Natural killer cell (primary cell): Measurements from ENCODE around the gene PM20D2. TPM values are rescaled to one million over a fixed set of nuclear protein-coding genes. Genes with fewer than 3 reads are reported as not detected.

Source experiments
- ATAC-seq, 3 donors: fragments of 150-1000 bp in 2 of 3; fragments of 200-7000 bp in 1 of 3; cut with Tn5 transposase; 1 replicate in 1 of 3; 2 replicates in 2 of 3; pipeline ENCODE4 v1.10.0; 2021; ENCODE audit warnings: mild to moderate bottlenecking in 2 of 3, moderate library complexity in 2 of 3
- DNase-seq, 2 donors: peaks; one replicate each; pipeline versions ENCODE4 v3.0.0 to v3.0.0-alpha.2; 2013 to 2021; ENCODE audit warnings: mixed read lengths in 1 of 2
- H3K27ac ChIP-seq: one replicate; pipeline ENCODE4 v1.5.1; 2013; ENCODE audit warnings: mild to moderate bottlenecking, low read length
- H3K27me3 ChIP-seq: one replicate; pipeline ENCODE4 v1.6.1; 2013; ENCODE audit warnings: low read length; ENCODE audit not compliant: control insufficient read depth, insufficient read depth
- H3K36me3 ChIP-seq: one replicate; pipeline ENCODE4 v1.6.1; 2013; ENCODE audit warnings: low read length; ENCODE audit not compliant: control insufficient read depth, insufficient read depth
- H3K4me1 ChIP-seq: one replicate; pipeline ENCODE4 v1.6.1; 2013; ENCODE audit warnings: low read length; ENCODE audit not compliant: control insufficient read depth, insufficient read depth
- H3K4me3 ChIP-seq: one replicate; pipeline ENCODE4 v1.5.1; 2013; ENCODE audit warnings: low read length
- H3K9me3 ChIP-seq: one replicate; pipeline ENCODE4 v1.6.1; 2013; ENCODE audit warnings: low read length; ENCODE audit not compliant: control insufficient read depth, insufficient read depth
- H3K27ac Mint-ChIP-seq, 2 donors: one replicate each; pipeline ENCODE4 v1.8.0; 2022; ENCODE audit warnings: mild to moderate bottlenecking in 2 of 2, mixed read lengths in 2 of 2, moderate library complexity in 1 of 2
- H3K27me3 Mint-ChIP-seq, 2 donors: one replicate each; pipeline ENCODE4 v1.8.0; 2022; ENCODE audit warnings: low read depth in 2 of 2, mixed read lengths in 2 of 2
- H3K36me3 Mint-ChIP-seq: one replicate; pipeline ENCODE4 v1.8.0; 2022; ENCODE audit warnings: mixed read lengths
- H3K4me1 Mint-ChIP-seq, 2 donors: one replicate each; pipeline ENCODE4 v1.8.0; 2022; ENCODE audit warnings: mixed read lengths in 2 of 2
- H3K4me3 Mint-ChIP-seq: one replicate; pipeline ENCODE4 v1.8.0; 2022; ENCODE audit warnings: mild to moderate bottlenecking, moderate library complexity, mixed read lengths
- H3K9me3 Mint-ChIP-seq, 2 donors: one replicate each; pipeline ENCODE4 v1.8.0; 2022; ENCODE audit warnings: mixed read lengths in 2 of 2
- WGBS: methylation state at CpG from one replicate; pipeline ENCODE4 v1.1.7; 2013; ENCODE audit warnings: missing lambda C conversion rate; ENCODE audit not compliant: insufficient coverage; 5-methylcytosine and 5-hydroxymethylcytosine counted together
- intact Hi-C: fragments of 100-400 bp; cut with micrococcal nuclease; formaldehyde crosslinking; loops from one replicate; pipeline ENCODE4 v1.14.2; 2022
- total RNA-seq, 4 donors: library from RNA; stranded (reverse); fragments of 120-200 nt in 1 of 4; gene quantifications; one replicate each; pipeline versions ENCODE4 v1.2.3 to v1.2.4, GENCODE V29; 2013 to 2022
- TF ChIP-seq, protein P1 (sequence below): fragments of 200-600 bp; IDR thresholded peaks from one replicate; pipeline ENCODE4 v1.8.0; 2022; ENCODE audit warnings: antibody characterized with exemption

The PM20D2 gene
- total RNA-seq, 3 donors from 2014 or later (not counting 1 experiment from before 2014, with no cell fraction given), result 4.0 to 6.1 (median 4.9) TPM

DNA sequence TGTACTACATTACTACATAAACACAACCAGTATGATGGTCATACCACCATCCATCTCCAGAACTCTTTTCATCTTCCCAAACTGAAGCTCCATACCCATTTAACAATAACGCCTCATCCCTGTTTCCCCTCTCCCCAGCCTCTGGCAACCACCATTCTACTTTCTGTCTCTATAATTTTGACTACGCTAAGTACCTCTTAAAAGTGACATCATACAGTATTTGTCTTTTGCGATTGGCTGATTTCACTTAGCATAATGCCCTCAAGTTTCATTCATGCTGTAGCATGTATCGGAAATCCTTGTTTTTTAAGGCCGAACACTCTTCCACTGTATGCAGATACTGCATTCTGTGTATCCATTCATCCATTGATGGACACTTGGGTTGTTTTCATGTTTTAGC lies 41.6 kb downstream of the PM20D2 start:
- no peaks in the 10 kb centered on the region for H3K36me3 ChIP-seq
- ATAC-seq (no peak), DNase-seq (no peak)
- H3K4me1 ChIP-seq, result no peaks in the 10 kb centered on the region
- no peak overlapping the region for H3K27ac ChIP-seq
- H3K27me3 ChIP-seq, result no peaks in the 10 kb centered on the region
- Mint-ChIP-seq H3K27me3 (peaks cover 0 to 9% of the 10 kb centered on the region in 2 donors), H3K4me1 (no peaks in the 10 kb centered on the region), H3K9me3 (no peaks in the 10 kb centered on the region), H3K4me3 (no peak overlapping the region), H3K27ac (no peak overlapping the region), H3K36me3 (no peaks in the 10 kb centered on the region)
- H3K9me3 ChIP-seq, result no peaks in the 10 kb centered on the region
- intact Hi-C loops, result no loop called here
- WGBS, result 84% methylated on average over 5 of the region's 5 CpGs
- no peak overlapping the region for H3K4me3 ChIP-seq
- TF ChIP-seq, protein P1, sequence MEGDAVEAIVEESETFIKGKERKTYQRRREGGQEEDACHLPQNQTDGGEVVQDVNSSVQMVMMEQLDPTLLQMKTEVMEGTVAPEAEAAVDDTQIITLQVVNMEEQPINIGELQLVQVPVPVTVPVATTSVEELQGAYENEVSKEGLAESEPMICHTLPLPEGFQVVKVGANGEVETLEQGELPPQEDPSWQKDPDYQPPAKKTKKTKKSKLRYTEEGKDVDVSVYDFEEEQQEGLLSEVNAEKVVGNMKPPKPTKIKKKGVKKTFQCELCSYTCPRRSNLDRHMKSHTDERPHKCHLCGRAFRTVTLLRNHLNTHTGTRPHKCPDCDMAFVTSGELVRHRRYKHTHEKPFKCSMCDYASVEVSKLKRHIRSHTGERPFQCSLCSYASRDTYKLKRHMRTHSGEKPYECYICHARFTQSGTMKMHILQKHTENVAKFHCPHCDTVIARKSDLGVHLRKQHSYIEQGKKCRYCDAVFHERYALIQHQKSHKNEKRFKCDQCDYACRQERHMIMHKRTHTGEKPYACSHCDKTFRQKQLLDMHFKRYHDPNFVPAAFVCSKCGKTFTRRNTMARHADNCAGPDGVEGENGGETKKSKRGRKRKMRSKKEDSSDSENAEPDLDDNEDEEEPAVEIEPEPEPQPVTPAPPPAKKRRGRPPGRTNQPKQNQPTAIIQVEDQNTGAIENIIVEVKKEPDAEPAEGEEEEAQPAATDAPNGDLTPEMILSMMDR, result no peak

DNA sequence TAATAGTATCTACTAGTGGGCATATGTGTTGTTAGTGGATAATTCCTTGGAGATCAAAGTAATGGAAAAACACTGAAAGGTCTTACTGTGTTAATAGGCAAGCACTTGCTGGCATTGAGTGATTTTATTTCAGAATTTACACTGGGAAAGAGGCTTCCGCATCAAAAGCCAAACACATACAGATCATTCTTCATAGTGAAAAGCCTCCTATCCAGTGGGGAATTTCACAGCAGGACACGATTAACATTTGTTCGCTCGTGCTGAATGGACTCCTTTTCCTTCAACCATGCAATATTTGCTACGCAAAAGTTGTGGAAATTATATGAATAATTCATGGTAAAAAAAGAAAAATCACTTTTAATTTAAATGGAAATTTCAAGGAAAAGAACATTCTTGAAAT lies 44.9 kb downstream of the PM20D2 start:
- H3K4me1 ChIP-seq, result no peaks in the 10 kb centered on the region
- Mint-ChIP-seq H3K27ac (no peak overlapping the region), H3K36me3 (peaks cover 12% of the 10 kb centered on the region), H3K27me3 (peaks cover 0 to 9% of the 10 kb centered on the region in 2 donors), H3K9me3 (peaks cover 4 to 6% of the 10 kb centered on the region in 2 donors), H3K4me1 (no peaks in the 10 kb centered on the region), H3K4me3 (no peak overlapping the region)
- H3K27me3 ChIP-seq, result no peaks in the 10 kb centered on the region
- H3K27ac ChIP-seq, result no peak overlapping the region
- ATAC-seq (no peak), DNase-seq (no peak)
- peaks cover 12% of the 10 kb centered on the region for H3K9me3 ChIP-seq
- H3K4me3 ChIP-seq, result no peak overlapping the region
- 100% methylated on average over 2 of the region's 5 CpGs for WGBS
- intact Hi-C loops, result no loop called here
- H3K36me3 ChIP-seq, result no peaks in the 10 kb centered on the region
- TF ChIP-seq, protein P1, result no peak

DNA sequence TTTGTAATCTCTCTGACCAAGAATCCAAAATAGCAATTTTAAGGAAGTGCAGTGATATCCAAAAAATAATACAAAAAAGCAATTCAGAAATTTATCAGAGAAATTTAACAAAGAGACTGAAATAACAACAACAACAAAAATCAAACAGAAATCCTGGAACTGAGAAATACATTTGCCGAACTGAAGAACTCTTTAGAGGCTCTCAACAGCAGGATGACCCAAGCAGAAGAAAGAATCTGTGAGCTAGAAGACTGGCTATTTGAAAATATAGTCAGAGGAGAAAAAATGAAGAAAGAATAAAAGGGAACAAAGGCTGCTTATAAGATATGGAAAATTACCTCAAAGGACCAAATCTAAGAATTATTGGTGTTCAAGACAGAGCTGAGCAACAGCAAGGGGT lies 48.7 kb downstream of the PM20D2 start:
- Mint-ChIP-seq H3K36me3 (peaks cover 12% of the 10 kb centered on the region), H3K27ac (no peak overlapping the region), H3K4me1 (no peaks in the 10 kb centered on the region), H3K4me3 (no peak overlapping the region), H3K9me3 (peaks cover 6% of the 10 kb centered on the region in 2 donors), H3K27me3 (peaks cover 2 to 9% of the 10 kb centered on the region in 2 donors)
- Histone ChIP-seq H3K27ac (no peak overlapping the region), H3K4me1 (no peaks in the 10 kb centered on the region), H3K9me3 (peaks cover 12% of the 10 kb centered on the region), H3K27me3 (no peaks in the 10 kb centered on the region), H3K4me3 (no peak overlapping the region), H3K36me3 (no peaks in the 10 kb centered on the region)
- DNase-seq (no peak), ATAC-seq (no peak)
- WGBS, result 100% methylated on average over 1 of the region's 1 CpG
- intact Hi-C loops, result no loop called here
- TF ChIP-seq, protein P1, result no peak

DNA sequence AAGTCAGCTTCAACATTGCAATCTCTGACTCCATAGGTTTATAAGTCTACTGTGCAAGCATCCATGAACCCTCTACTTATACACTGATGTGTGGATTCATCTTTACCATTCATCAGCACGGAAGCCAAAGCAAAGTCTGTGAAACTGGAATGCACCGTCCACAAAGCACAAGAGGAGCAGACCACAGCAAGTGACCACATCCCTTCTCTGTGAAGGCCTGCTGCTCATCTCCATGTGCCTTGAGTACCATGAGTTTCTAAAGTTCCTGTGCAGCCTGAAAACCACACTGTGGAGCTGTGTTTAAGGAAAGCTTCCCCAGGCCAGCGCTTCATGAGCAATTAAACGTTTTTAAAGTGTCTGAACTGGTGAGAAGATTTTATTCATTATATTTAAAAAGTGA lies 51.3 kb downstream of the PM20D2 start:
- TF ChIP-seq, protein P1, result no peak
- Histone ChIP-seq H3K4me3 (no peak overlapping the region), H3K4me1 (no peaks in the 10 kb centered on the region), H3K27me3 (no peaks in the 10 kb centered on the region), H3K9me3 (peaks cover 12% of the 10 kb centered on the region), H3K27ac (no peak overlapping the region), H3K36me3 (no peaks in the 10 kb centered on the region)
- intact Hi-C loops, result no loop called here
- H3K9me3 Mint-ChIP-seq, result peaks cover 6% of the 10 kb centered on the region in 2 donors
- H3K4me1 Mint-ChIP-seq, result no peaks in the 10 kb centered on the region
- H3K4me3 Mint-ChIP-seq, result no peak overlapping the region
- peaks cover 12% of the 10 kb centered on the region for H3K36me3 Mint-ChIP-seq
- whole genome bisulfite sequencing, result 53% methylated on average over 4 of the region's 4 CpGs
- no peak for DNase-seq
- no peak overlapping the region for H3K27ac Mint-ChIP-seq
- H3K27me3 Mint-ChIP-seq, result peaks cover 2 to 9% of the 10 kb centered on the region in 2 donors
- ATAC-seq, result peak in 1 of 3 donors; percentile 39
